ENCODE results near the gene MINDY4. TPM values are rescaled to one million over a fixed set of nuclear protein-coding genes. Genes with fewer than 3 reads are reported as not detected.

MINDY4 gene
- polyA plus RNA-seq, 3 donors, result 0.15 to 0.17 TPM; not detected in 1

DNA sequence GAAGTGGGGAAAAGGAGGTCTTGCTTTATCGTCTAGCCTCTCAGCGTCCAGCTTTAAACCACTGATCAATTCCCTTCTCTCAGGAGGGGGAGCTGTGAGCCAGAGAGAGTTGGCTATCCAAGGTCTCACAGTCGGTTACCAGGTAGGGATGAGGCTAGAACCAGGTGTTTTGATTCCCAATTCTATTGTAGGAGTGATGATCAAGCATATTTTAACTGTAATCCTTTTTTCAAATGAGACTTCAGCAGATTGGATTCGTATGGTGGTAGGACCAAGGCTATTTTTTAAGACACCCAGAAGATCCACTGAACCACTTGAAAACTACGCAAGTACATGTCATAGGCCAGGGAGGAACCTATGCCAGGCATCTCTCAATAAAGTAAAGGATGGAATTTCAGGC is 8.4 kb downstream of the MINDY4 start:
- Histone ChIP-seq H3K9me3 (replicated peaks in 1 of 2; ENCODE audit: control insufficient read depth in 1 of 2, insufficient read depth in 1 of 2, low read length in 2 of 2) (no peaks in the 10 kb centered on the region), H3K27ac (ENCODE audit: low read depth in 1 of 2, low read length in 2 of 2) (no peak overlapping the region), H4K20me1 (ENCODE audit: insufficient read depth, low read length) (no peaks in the 10 kb centered on the region), H2AFZ (ENCODE audit: insufficient read depth, low read depth, low read length, poor library complexity, severe bottlenecking) (no peak overlapping the region), H3K27me3 (ENCODE audit: control insufficient read depth in 2 of 2, insufficient read depth in 2 of 2, low read length in 2 of 2) (no peaks in the 10 kb centered on the region), H3K79me2 (ENCODE audit: insufficient read depth, low read length) (no peaks in the 10 kb centered on the region), H3K9ac (ENCODE audit: insufficient read depth, low read length, poor library complexity, severe bottlenecking) (no peak overlapping the region), H3K4me3 (replicated peaks in 1 of 3; ENCODE audit: low read depth in 2 of 3, low read length in 3 of 3) (no peak overlapping the region), H3K4me1 (ENCODE audit: control insufficient read depth in 1 of 2, insufficient read depth in 2 of 2, low read length in 2 of 2) (no peaks in the 10 kb centered on the region), H3K36me3 (replicated peaks in 1 of 2; ENCODE audit: control insufficient read depth in 1 of 2, insufficient read depth in 2 of 2, low read length in 2 of 2) (no peaks in the 10 kb centered on the region), H3K4me2 (replicated peaks; ENCODE audit: extremely low read depth, low read length, poor library complexity, severe bottlenecking) (no peak overlapping the region)
- intact Hi-C loops (cut with micrococcal nuclease), result no loop called here
- Mint-ChIP-seq H3K4me1 (no peaks in the 10 kb centered on the region), H3K4me3 (no peak overlapping the region), H3K27me3 (ENCODE audit: low read depth in 3 of 3) (no peaks in the 10 kb centered on the region), H3K27ac (peak overlapping the region in 1 of 7 donors; percentile 12), H3K9me3 (no peaks in the 10 kb centered on the region), H3K36me3 (no peaks in the 10 kb centered on the region)
- WGBS (ENCODE audit: insufficient coverage), result no CpG with 5 or more reads among the region's 5 CpGs
- TF ChIP-seq, protein P1, sequence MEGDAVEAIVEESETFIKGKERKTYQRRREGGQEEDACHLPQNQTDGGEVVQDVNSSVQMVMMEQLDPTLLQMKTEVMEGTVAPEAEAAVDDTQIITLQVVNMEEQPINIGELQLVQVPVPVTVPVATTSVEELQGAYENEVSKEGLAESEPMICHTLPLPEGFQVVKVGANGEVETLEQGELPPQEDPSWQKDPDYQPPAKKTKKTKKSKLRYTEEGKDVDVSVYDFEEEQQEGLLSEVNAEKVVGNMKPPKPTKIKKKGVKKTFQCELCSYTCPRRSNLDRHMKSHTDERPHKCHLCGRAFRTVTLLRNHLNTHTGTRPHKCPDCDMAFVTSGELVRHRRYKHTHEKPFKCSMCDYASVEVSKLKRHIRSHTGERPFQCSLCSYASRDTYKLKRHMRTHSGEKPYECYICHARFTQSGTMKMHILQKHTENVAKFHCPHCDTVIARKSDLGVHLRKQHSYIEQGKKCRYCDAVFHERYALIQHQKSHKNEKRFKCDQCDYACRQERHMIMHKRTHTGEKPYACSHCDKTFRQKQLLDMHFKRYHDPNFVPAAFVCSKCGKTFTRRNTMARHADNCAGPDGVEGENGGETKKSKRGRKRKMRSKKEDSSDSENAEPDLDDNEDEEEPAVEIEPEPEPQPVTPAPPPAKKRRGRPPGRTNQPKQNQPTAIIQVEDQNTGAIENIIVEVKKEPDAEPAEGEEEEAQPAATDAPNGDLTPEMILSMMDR (IDR thresholded peaks at IDR 0.05), result no peak
- DNase-seq, result no peak

DNA sequence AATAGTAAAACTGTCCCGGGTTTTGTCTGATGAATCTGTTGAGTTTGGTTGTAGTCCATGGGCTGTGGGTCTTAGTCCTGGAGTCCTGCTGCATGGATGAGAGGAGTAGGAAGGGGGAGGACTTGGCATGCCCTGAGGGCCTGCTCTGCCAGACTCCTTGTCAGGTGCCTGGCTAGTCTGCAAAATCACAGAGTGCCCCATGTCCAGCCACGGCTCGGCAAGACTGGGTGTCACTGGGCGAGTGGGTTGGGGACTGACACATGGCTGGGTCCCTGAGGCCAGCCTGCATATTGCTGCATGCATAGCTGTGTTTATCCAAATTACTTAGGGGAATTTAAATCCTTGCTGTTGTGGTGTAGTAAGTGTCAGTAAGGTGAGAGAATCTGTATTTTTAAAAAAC is 9.7 kb downstream of the MINDY4 start:
- H3K36me3 ChIP-seq (replicated peaks in 1 of 2; ENCODE audit: control insufficient read depth in 1 of 2, insufficient read depth in 2 of 2, low read length in 2 of 2), result no peaks in the 10 kb centered on the region
- H3K4me3 Mint-ChIP-seq, result no peak overlapping the region
- H3K27me3 ChIP-seq (ENCODE audit: control insufficient read depth in 2 of 2, insufficient read depth in 2 of 2, low read length in 2 of 2), result no peaks in the 10 kb centered on the region
- no peak for DNase-seq
- no peak overlapping the region for H3K4me2 ChIP-seq (replicated peaks; ENCODE audit: extremely low read depth, low read length, poor library complexity, severe bottlenecking)
- H2AFZ ChIP-seq (ENCODE audit: insufficient read depth, low read depth, low read length, poor library complexity, severe bottlenecking), result no peak overlapping the region
- H3K4me1 Mint-ChIP-seq, result no peaks in the 10 kb centered on the region
- no peaks in the 10 kb centered on the region for H3K9me3 Mint-ChIP-seq
- no peak overlapping the region for H3K27ac ChIP-seq (ENCODE audit: low read depth in 1 of 2, low read length in 2 of 2)
- intact Hi-C loops (cut with micrococcal nuclease), result no loop called here
- no peak overlapping the region for H3K9ac ChIP-seq (ENCODE audit: insufficient read depth, low read length, poor library complexity, severe bottlenecking)
- no peak overlapping the region for H3K27ac Mint-ChIP-seq
- TF ChIP-seq, protein P1 (IDR thresholded peaks at IDR 0.05), result no peak
- no peaks in the 10 kb centered on the region for H3K36me3 Mint-ChIP-seq
- H3K79me2 ChIP-seq (ENCODE audit: insufficient read depth, low read length), result no peaks in the 10 kb centered on the region
- H4K20me1 ChIP-seq (ENCODE audit: insufficient read depth, low read length), result no peaks in the 10 kb centered on the region
- H3K4me3 ChIP-seq (replicated peaks in 1 of 3; ENCODE audit: low read depth in 2 of 3, low read length in 3 of 3), result no peak overlapping the region
- no peaks in the 10 kb centered on the region for H3K9me3 ChIP-seq (replicated peaks in 1 of 2; ENCODE audit: control insufficient read depth in 1 of 2, insufficient read depth in 1 of 2, low read length in 2 of 2)
- no peaks in the 10 kb centered on the region for H3K27me3 Mint-ChIP-seq (ENCODE audit: low read depth in 3 of 3)
- WGBS (ENCODE audit: insufficient coverage), result 95% methylated on average over 4 of the region's 4 CpGs
- H3K4me1 ChIP-seq (ENCODE audit: control insufficient read depth in 1 of 2, insufficient read depth in 2 of 2, low read length in 2 of 2), result no peaks in the 10 kb centered on the region
